GM12878 (cell line): ENCODE data around the gene KCNMB4. TPM values are rescaled to one million over a fixed set of nuclear protein-coding genes. Genes with fewer than 3 reads are reported as not detected.

Source experiments
- ATAC-seq: fragments of 200-7000 bp; cut with Tn5 transposase; 3 replicates; pipeline ENCODE4 v1.9.1; 2020; ENCODE audit warnings: mild to moderate bottlenecking, moderate library complexity
- BruUV-seq: library from RNA; stranded (reverse); fragments of 400-500 nt; replicated peaks from 2 replicates; lab custom pipeline; 2021; lab: Mats Ljungman, UMichigan
- CTCF ChIA-PET: fragments of 300-600 bp; sonication (Branson Sonifier 250); formaldehyde crosslinking; extraction: SDS; loops from one replicate; lab custom pipeline; 2021; ENCODE audit warnings: inconsistent platforms; lab: Yijun Ruan, JAX
- POLR2A ChIA-PET: fragments of 350-600 bp; formaldehyde crosslinking; extraction: SDS; loops from one replicate; lab custom pipeline; 2021; ENCODE audit warnings: inconsistent platforms; lab: Charles Lee
- RAD21 ChIA-PET: fragments of 300-600 bp; sonication (Branson Sonifier 250); formaldehyde crosslinking; loops from one replicate; lab custom pipeline; 2023; ENCODE audit warnings: antibody characterized with exemption; ENCODE audit not compliant: unreplicated experiment; lab: Charles Lee
- SMC1A ChIA-PET: fragments of 300-600 bp; sonication (Branson Sonifier 250); formaldehyde crosslinking; loops from one replicate; lab custom pipeline; 2023; ENCODE audit not compliant: unreplicated experiment, uncharacterized antibody; lab: Charles Lee
- DNase-seq: peaks from one replicate; pipeline ENCODE4 v3.0.0-alpha.2; 2011; ENCODE audit warnings: low read depth, low spot score
- FAIRE-seq: peaks from 3 replicates; lab custom pipeline; 2011; peaks lifted over from hg19 to GRCh38; lab: Jason Lieb, UNC
- H2AFZ ChIP-seq: 2 replicates; pipeline ENCODE4 v1.6.0; 2011; ENCODE audit warnings: low read depth, low read length, control low read depth; ENCODE audit not compliant: control insufficient read depth
- H3K27ac ChIP-seq: 2 replicates; pipeline ENCODE4 v1.5.1; 2011; ENCODE audit warnings: control low read depth; ENCODE audit not compliant: control insufficient read depth, insufficient read depth
- H3K27me3 ChIP-seq, 2 experiments: replicated peaks in 1 of 2; 2 replicates each; pipeline versions ENCODE4 v1.6.0 to v1.6.1; 2011; ENCODE audit warnings: low read length in 1 of 2; ENCODE audit not compliant: control insufficient read depth in 2 of 2, insufficient read depth in 2 of 2
- H3K36me3 ChIP-seq, 2 experiments: 2 replicates each; pipeline ENCODE4 v1.5.1; 2011; ENCODE audit warnings: low read length in 1 of 2; ENCODE audit not compliant: control insufficient read depth in 2 of 2, insufficient read depth in 2 of 2
- H3K4me1 ChIP-seq: 2 replicates; pipeline ENCODE4 v1.6.1; 2011; ENCODE audit warnings: mild to moderate bottlenecking, low read length, moderate library complexity, mixed read lengths; ENCODE audit not compliant: control insufficient read depth, insufficient read depth
- H3K4me2 ChIP-seq: 2 replicates; pipeline ENCODE4 v1.6.0; 2011; ENCODE audit warnings: control low read depth; ENCODE audit not compliant: control insufficient read depth, insufficient read depth
- H3K4me3 ChIP-seq: fragments of 200-600 bp; sonication (generic); 2 replicates; pipeline ENCODE4 v1.5.1; 2016
- H3K79me2 ChIP-seq: 2 replicates; pipeline ENCODE4 v1.6.0; 2011; ENCODE audit warnings: low read length; ENCODE audit not compliant: control insufficient read depth, insufficient read depth
- H3K9ac ChIP-seq: 2 replicates; pipeline ENCODE4 v1.8.0; 2011; ENCODE audit warnings: low read length, control low read depth, mixed read lengths; ENCODE audit not compliant: control insufficient read depth, insufficient read depth
- H3K9me3 ChIP-seq: replicated peaks from 3 replicates; pipeline ENCODE4 v1.5.1; 2011; ENCODE audit warnings: mild to moderate bottlenecking, low read length; ENCODE audit not compliant: control insufficient read depth, insufficient read depth
- H4K20me1 ChIP-seq: 2 replicates; pipeline ENCODE4 v1.6.0; 2011; ENCODE audit not compliant: control insufficient read depth, insufficient read depth
- CBX5 ChIP-seq: sonication (generic); IDR thresholded peaks from 2 replicates; pipeline ENCODE4 v1.6.1; 2016; ENCODE audit warnings: low read depth, moderate library complexity, mild to moderate bottlenecking, inconsistent platforms
- DPF2 ChIP-seq: fragments of 450-650 bp; IDR thresholded peaks from 2 replicates; pipeline ENCODE4 v1.6.1; 2017; ENCODE audit warnings: mild to moderate bottlenecking
- EGR1 ChIP-seq, 2 experiments: IDR thresholded peaks; 1 replicate in 1 of 2; 2 replicates in 1 of 2; pipeline ENCODE4 v1.6.1; 2011 to 2012; ENCODE audit warnings: low read depth in 2 of 2, low read length in 2 of 2, borderline replicate concordance in 1 of 2, mild to moderate bottlenecking in 1 of 2, moderate library complexity in 1 of 2
- KDM1A ChIP-seq: fragments of 200-600 bp; sonication (generic); IDR thresholded peaks from 2 replicates; pipeline ENCODE4 v1.6.1; 2016; ENCODE audit warnings: borderline replicate concordance
- MXI1 ChIP-seq: fragments of 150-350 bp; IDR thresholded peaks from 2 replicates; pipeline ENCODE4 v1.6.1; 2011; ENCODE audit warnings: low read depth, mild to moderate bottlenecking, inconsistent platforms, low read length, improper control_type of control experiment
- NFYB ChIP-seq: IDR thresholded peaks from 2 replicates; pipeline ENCODE4 v1.6.1; 2011; ENCODE audit warnings: low read depth, mild to moderate bottlenecking, low read length, improper control_type of control experiment, moderate library complexity; ENCODE audit not compliant: insufficient read depth
- PAX8 ChIP-seq: fragments of 450-650 bp; IDR thresholded peaks from 2 replicates; pipeline ENCODE4 v1.6.1; 2017; ENCODE audit warnings: mild to moderate bottlenecking, moderate library complexity
- SRF ChIP-seq, 2 experiments: IDR thresholded peaks; 2 replicates each; pipeline ENCODE4 v1.6.1; 2011; ENCODE audit warnings: low read depth in 2 of 2, low read length in 2 of 2, mild to moderate bottlenecking in 1 of 2, moderate library complexity in 1 of 2
- WRNIP1 ChIP-seq: IDR thresholded peaks from 2 replicates; pipeline ENCODE4 v1.6.1; 2011; ENCODE audit warnings: low read depth, low read length, improper control_type of control experiment, borderline replicate concordance
- ZBED1 ChIP-seq: IDR thresholded peaks from 2 replicates; pipeline ENCODE4 v1.6.1; 2016; ENCODE audit warnings: borderline replicate concordance
- WGBS: methylation state at CpG from one replicate; pipeline ENCODE4 v1.1.6; 2016; ENCODE audit warnings: low lambda C conversion rate; ENCODE audit not compliant: insufficient replicate concordance, insufficient coverage; ENCODE audit errors: missing lambda C conversion rate; 5-methylcytosine and 5-hydroxymethylcytosine counted together
- in situ Hi-C: fragments of 300-500 bp; cut with MboI; formaldehyde crosslinking; loops from 9 replicates; pipeline ENCODE4 v1.14.3; 2018; ENCODE audit warnings: mixed read lengths
- intact Hi-C: fragments of 100-400 bp; cut with micrococcal nuclease; formaldehyde crosslinking; loops from one replicate; pipeline ENCODE4 v1.14.2; 2022; ENCODE audit not compliant: unreplicated experiment
- polyA plus RNA-seq, 11 experiments: library from polyadenylated mRNA; depleted of rRNA in 4 of 11; unstranded in 6 of 11; stranded (reverse) in 5 of 11; fragments of >200 nt; fragmentation: Nextera tagmentation in 4 of 11; fragmentation: Illumina TruSeq in 1 of 11; extraction: Ambion mirVana in 4 of 11; extraction: Trizol in 1 of 11; gene quantifications; 1 replicate in 1 of 11; 2 replicates in 10 of 11; pipeline versions ENCODE4 v1.2.1 to v1.2.3, GENCODE V29; 2011 to 2016; ENCODE audit warnings: inconsistent platforms in 2 of 11, missing spikeins in 2 of 11, low read depth in 1 of 11
- total RNA-seq, 4 experiments: library from RNA; depleted of rRNA in 3 of 4; stranded (reverse); fragments of >200 nt in 3 of 4; fragmentation: Illumina TruSeq in 1 of 4; extraction: Trizol in 1 of 4; gene quantifications; 2 replicates each; pipeline versions ENCODE4 v1.2.1 to v1.2.3, GENCODE V29; 2013 to 2021
- TF ChIP-seq, protein P1 (sequence below): fragments of 450-650 bp; IDR thresholded peaks from 2 replicates; pipeline ENCODE4 v1.6.1; 2014; ENCODE audit warnings: mild to moderate bottlenecking
- TF ChIP-seq, protein P2 (sequence below): IDR thresholded peaks from 2 replicates; pipeline ENCODE4 v1.6.1; 2011; ENCODE audit warnings: low read depth, low read length, improper control_type of control experiment, borderline replicate concordance
- TF ChIP-seq, protein P3 (sequence below): fragments of 450-650 bp; formaldehyde crosslinking; IDR thresholded peaks from 2 replicates; pipeline ENCODE4 v1.5.0; 2022; ENCODE audit warnings: mild to moderate bottlenecking, missing genetic modification characterization

KCNMB4 gene
- total and polyA plus RNA-seq, 10 of the 15 experiments (the other 5 are each of a cell fraction or from before 2014, with no cell fraction given), result 0.06 to 0.37 (median 0.16) TPM; not detected in 2

DNA sequence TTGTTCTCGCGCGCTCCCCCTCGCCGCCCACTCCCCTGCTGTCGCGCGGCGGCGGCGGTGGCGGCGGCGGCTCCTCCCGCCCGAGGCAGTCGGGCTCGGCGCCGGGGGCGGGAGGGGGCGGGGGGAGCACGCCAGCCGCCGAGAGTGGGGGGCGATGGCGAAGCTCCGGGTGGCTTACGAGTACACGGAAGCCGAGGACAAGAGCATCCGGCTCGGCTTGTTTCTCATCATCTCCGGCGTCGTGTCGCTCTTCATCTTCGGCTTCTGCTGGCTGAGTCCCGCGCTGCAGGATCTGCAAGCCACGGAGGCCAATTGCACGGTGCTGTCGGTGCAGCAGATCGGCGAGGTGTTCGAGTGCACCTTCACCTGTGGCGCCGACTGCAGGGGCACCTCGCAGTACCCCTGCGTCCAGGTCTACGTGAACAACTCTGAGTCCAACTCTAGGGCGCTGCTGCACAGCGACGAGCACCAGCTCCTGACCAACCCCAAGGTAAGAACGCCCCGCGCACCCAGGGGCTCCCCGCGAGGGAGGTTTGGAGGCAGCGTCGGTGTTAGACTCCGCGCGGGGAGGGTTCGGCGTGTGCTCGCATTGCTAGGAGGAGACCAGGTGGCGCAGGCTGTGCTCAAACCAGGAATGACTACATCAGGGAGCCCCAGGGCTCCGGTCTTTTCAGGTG, 629 bp downstream of the KCNMB4 start:
- Histone ChIP-seq H2AFZ (peak overlapping the region; percentile 79), H3K27ac (no peak overlapping the region), H3K9ac (no peak overlapping the region), H3K4me2 (peak overlapping the region; percentile 98), H3K4me3 (peak overlapping the region; percentile 66), H4K20me1 (no peaks in the 10 kb centered on the region), H3K9me3 (no peaks in the 10 kb centered on the region), H3K27me3 (peaks cover 5 to 18% of the 10 kb centered on the region in 2 experiments), H3K79me2 (no peaks in the 10 kb centered on the region), H3K4me1 (peaks cover 15% of the 10 kb centered on the region), H3K36me3 (no peaks in the 10 kb centered on the region)
- ATAC-seq, result peak; percentile 47
- ChIA-PET RAD21 (interaction anchor here (0.8 to 1.4 kb wide), 4 partner anchors 10 to 123 kb away, joined by 3 to 6 read pairs (median 4); partner anchors contain the start of gene CNOT2), SMC1A (interaction anchor here (0.6 to 1.7 kb wide), 7 partner anchors 10 to 1125 kb away, joined by 3 to 4 read pairs (median 3); no protein-coding TSS in a partner anchor), POLR2A (interaction anchor here (0.7 to 1.2 kb wide), 2 partner anchors 107 to 122 kb away, joined by 3 read pairs; no protein-coding TSS in a partner anchor), CTCF (interaction anchor here (1.0 kb wide), 1 partner anchor 44 kb away, joined by 4 read pairs; no protein-coding TSS in a partner anchor)
- BruUV-seq, result no TSS peak
- in situ Hi-C loops, result no loop called here
- no peak for DNase-seq
- WGBS, result 1% methylated on average over 43 of the region's 69 CpGs
- intact Hi-C loops, result loop anchor here (5.0 kb wide), 1 partner anchor 124 kb away; the partner anchor contains the start of gene CNOT2
- FAIRE-seq, result no peak
- no peak for TF ChIP-seq KDM1A
- no peak for TF ChIP-seq PAX8
- TF ChIP-seq, protein P1, sequence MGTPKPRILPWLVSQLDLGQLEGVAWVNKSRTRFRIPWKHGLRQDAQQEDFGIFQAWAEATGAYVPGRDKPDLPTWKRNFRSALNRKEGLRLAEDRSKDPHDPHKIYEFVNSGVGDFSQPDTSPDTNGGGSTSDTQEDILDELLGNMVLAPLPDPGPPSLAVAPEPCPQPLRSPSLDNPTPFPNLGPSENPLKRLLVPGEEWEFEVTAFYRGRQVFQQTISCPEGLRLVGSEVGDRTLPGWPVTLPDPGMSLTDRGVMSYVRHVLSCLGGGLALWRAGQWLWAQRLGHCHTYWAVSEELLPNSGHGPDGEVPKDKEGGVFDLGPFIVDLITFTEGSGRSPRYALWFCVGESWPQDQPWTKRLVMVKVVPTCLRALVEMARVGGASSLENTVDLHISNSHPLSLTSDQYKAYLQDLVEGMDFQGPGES, result no peak
- no peak for TF ChIP-seq CBX5
- TF ChIP-seq DPF2, result 0 out of 2 replicates have a peak, but pooled peaks have one; percentile 35
- TF ChIP-seq WRNIP1, result no peak
- no peak for TF ChIP-seq EGR1 (IDR thresholded peaks at IDR 0.05; ENCODE audit: borderline replicate concordance in 1 of 2, low read depth in 2 of 2, low read length in 2 of 2)
- TF ChIP-seq MXI1, result no peak
- TF ChIP-seq SRF (IDR thresholded peaks at IDR 0.05; ENCODE audit: low read depth in 2 of 2, low read length in 2 of 2), result 0 out of 4 replicates have a peak, but pooled peaks of 1 of the 2 experiments have one; percentile 23
- TF ChIP-seq, protein P2, sequence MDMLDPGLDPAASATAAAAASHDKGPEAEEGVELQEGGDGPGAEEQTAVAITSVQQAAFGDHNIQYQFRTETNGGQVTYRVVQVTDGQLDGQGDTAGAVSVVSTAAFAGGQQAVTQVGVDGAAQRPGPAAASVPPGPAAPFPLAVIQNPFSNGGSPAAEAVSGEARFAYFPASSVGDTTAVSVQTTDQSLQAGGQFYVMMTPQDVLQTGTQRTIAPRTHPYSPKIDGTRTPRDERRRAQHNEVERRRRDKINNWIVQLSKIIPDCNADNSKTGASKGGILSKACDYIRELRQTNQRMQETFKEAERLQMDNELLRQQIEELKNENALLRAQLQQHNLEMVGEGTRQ, result no peak
- TF ChIP-seq ZBED1, result no peak
- TF ChIP-seq, protein P3, sequence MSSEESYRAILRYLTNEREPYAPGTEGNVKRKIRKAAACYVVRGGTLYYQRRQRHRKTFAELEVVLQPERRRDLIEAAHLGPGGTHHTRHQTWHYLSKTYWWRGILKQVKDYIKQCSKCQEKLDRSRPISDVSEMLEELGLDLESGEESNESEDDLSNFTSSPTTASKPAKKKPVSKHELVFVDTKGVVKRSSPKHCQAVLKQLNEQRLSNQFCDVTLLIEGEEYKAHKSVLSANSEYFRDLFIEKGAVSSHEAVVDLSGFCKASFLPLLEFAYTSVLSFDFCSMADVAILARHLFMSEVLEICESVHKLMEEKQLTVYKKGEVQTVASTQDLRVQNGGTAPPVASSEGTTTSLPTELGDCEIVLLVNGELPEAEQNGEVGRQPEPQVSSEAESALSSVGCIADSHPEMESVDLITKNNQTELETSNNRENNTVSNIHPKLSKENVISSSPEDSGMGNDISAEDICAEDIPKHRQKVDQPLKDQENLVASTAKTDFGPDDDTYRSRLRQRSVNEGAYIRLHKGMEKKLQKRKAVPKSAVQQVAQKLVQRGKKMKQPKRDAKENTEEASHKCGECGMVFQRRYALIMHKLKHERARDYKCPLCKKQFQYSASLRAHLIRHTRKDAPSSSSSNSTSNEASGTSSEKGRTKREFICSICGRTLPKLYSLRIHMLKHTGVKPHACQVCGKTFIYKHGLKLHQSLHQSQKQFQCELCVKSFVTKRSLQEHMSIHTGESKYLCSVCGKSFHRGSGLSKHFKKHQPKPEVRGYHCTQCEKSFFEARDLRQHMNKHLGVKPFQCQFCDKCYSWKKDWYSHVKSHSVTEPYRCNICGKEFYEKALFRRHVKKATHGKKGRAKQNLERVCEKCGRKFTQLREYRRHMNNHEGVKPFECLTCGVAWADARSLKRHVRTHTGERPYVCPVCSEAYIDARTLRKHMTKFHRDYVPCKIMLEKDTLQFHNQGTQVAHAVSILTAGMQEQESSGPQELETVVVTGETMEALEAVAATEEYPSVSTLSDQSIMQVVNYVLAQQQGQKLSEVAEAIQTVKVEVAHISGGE, result no peak
- no peak for TF ChIP-seq NFYB
